HG03520 (cell line): Measurements from ENCODE around the gene MT2A.

Experiments
- ATAC-seq: cut with Tn5 transposase; IDR thresholded peaks from one replicate; pipeline ENCODE4 v1.9.1; 2021; ENCODE audit warnings: mild to moderate bottlenecking, moderate library complexity; ENCODE audit not compliant: unreplicated experiment

MT2A gene

DNA sequence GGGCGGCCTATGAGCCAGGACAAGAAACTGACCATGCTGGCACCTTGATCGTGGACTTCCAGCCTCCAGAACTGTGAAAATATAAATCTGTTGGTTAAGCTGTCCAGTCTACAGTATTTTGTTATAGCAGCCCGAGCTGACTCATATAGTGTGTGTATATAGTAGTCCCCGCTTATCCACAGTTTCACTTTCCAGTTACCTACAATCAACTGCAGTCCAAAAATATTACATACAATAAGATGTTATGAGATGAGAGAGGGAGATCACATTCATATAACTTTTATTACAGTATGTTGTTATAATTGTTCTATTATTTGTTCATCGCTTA, 14.1 kb upstream of the MT2A start:
- no peak for ATAC-seq

DNA sequence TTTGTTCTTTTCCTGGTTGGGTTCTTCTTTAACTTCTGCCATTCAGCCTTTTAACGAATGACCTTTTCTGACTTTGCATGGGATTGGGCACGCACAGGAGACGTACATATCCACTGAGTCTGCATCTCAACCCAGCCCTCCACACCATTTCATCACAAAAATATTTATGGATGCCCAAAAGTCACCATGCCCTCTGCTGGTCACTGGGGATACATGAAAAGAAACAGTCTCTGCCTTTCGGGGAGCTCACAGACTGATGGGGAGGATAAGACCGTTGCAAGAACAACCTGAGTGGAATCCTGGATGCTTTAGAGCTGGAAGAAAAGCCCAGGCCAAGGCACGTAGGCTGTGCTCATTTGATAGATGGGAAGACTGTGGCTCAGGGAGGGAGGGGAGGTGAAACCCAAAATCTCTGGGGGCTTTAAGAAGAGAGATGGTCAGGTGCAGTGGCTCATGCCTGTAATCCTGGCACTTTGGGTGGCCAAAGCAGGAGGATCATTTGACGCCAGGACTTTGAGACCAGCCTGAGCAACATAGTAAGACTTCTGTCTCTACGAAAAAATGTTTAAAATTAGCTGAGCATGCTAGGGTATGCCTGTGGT, 7.9 kb upstream of the MT2A start:
- ATAC-seq: no peak

DNA sequence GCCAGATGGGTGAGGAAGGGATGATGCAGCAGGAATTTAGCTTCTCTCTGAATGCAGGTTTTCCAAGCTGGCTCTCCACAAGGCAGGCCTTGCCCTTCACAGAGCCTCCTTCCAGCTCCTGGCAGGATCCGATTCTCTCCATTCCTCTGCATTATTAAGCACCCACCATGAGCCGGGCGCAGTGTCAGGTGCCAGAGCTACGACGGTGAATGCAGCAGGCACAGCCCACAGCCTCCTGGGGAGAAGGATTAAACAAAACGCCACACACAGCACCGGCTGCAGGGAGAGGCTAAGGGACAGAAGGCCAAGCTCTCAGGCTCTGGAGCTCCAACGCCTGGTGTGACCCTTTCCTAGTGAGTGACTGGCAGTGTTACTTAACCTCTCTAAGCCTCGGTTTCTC, 7.1 kb upstream of the MT2A start:
- ATAC-seq: no peak

DNA sequence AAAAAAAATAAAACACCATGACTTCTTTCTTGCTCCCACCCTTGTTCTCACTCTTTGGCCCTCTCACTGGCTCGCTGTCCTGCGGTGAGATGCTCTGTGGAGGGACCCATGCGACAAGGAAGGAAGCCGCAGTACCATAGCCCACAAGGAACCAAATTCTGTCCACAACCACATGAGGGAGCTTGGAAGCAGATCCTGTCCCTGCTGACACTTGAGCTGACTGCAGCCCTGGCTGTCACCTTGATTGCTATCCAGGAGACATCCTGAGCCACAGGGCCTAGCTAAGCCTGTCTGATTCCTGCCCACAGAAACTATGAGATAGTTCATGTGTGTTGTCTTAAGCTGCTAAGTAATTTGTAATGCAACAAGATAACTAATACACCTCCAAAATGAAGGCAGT, 4.8 kb upstream of the MT2A start:
- no peak for ATAC-seq

DNA sequence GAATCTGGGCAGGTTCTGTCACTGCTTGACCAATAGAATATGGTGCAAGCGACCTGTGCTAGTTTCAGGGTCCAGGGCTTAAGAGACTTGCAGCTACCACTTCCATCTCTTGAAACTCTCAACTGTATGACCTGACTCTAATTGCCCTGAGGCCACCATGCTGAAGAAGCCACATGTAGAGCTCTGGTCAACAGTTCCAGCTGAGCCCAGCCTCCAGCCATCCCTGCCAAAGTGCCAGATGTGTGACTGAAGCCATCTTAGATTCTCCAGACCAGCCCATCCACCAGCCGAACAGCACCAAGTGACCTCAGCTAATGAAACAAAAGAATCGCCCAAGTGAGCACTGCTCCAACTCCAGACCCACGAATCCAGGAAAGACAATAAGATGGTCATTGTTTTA, 3.4 kb upstream of the MT2A start:
- no peak for ATAC-seq

DNA sequence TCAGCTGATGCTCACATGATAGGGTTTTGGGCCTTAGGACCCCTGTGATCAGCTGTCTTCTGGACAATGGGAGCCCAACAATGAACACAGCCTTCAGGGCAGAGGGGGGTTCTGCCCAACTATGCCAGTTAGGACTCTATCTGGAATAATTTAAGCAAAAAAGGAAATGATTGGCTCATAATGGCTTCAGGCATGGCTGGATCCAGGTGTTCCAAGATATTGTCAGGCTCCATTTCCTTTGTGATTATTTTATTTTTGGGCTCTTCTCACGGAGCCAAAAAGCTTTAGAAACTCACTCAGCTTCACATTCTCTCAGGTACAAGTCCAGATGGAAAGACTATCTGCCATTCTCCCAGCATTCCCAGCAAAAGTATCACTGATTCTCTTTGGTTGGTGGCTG, 2.9 kb upstream of the MT2A start:
- ATAC-seq: no peak

DNA sequence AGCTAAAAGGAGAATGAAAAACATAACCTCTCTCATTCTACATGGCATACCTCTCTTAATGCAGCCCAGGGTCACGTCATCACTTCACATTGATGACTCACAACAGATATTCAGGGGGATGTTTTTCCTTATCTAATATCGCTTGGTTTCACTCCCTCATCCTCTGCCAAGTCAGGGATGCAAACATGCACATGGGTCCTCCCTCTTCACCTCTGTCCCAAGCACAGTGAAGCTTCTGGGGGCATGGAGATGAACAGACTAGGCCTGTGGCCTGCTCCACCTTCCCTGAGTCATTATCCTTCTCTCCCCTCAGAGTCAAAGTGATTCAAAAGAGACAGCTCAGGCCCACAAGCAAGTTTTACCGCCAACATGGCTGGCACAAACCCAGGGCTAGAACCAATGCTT, 2.3 kb upstream of the MT2A start:
- ATAC-seq: no peak

DNA sequence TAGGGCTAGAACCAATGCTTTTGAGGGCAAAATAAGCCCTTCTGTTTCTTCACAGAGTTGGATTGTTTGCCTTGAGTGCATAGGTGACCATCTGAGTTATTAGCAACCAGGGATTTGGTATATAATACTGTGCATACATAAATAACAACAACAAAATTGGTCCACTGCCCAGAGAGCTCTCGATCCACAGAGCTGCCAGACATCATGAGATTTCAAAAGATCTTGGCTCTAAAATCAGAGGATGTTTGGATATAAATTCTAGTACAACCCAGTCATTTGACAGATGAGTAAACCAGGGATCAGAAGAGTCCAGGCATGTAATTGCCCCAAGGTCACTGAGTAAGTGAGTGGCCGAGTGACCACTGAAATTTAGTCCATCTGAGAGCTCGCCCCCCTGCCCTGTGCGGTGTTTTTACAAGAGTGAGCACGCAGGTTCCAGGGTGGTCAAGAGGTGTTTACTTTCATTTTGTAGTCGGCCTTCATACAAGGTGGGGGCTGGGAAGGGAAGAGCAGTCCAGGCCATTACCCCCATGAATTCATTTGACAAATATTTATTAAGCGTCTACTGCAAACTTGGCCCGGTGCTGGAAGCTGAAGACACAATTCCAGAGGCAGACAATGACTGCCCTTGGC, 1.8 kb upstream of the MT2A start:
- ATAC-seq: no peak

DNA sequence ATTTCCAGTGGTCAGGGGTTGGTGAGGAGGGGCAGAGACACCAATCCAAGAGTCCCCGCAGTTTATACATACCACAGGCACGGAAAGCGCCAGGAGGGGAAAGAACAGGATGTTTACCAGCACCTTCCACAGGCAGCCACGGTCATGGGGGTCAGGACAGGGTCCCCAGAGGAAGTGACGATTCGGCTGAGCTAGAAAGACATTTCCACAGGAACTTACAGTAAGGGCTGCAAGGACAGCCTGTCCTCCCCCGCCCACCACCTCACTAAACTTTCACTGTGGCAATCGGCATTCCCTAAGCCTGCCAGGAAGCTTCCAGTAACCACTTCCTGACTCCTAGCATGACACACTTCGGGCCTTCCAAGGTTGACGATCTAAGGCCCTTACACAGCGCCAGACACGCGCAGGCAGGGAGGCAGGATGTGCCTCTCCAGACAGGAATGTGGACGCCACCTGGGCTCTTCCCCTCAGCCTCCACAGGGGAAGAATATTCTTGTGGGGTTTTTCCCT, 1.2 kb upstream of the MT2A start:
- no peak for ATAC-seq

DNA sequence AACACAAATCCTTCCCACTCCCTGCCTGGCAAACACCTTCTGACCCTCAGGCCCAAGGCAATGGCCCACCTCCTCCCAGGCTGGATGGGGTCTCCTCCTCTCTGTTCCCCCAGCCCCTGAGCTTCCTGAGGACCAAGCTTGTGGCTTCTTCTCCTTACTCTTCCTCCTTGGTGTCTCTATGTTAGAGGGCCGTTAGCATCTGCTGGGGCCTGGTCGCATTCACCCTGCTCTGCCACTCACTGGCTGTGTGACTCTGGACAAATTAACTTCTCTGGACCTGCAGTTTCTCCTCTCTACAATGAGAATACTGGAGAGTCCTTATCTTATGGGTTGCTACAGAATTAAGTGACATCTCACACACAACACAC, 725 bp upstream of the MT2A start:
- no peak for ATAC-seq

DNA sequence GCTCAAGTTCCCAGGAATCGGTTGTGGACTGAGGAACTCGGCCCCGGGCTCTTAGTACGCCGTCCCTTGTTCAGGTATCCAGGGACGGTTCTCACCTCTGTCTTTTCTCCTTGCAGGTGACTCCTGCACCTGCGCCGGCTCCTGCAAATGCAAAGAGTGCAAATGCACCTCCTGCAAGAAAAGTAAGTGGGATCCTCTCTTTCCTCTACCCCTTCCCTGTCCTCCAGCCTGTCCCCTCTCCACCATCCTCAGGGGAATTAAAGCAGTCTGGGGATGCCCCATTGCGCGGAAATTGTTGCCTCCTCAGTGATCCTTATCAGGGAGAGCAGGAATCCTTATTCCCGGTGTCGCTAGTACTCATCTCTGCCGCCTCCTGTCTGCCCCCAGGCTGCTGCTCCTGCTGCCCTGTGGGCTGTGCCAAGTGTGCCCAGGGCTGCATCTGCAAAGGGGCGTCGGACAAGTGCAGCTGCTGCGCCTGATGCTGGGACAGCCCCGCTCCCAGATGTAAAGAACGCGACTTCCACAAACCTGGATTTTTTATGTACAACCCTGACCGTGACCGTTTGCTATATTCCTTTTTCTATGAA, 585 bp downstream of the MT2A start:
- no peak for ATAC-seq

DNA sequence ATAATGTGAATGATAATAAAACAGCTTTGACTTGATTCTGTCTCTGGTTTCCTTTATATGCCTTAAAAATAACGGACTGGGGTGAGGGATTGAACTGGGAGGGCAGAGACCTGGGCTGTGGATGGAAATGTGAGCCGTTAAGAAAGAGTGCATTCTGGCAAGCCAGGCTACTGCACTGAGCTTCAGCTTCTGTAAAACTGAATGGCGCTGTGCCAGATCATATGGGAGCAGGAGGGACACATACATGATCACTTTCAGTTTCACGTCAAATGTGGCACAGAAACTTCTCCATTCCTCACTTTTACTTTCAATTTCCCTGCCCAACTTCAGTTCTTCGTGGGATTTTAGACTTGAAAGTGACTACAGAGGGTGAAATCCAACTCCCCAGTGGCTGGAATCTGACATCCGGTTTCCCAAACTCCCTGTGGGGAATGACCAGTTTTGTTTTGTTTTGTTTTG, 1.1 kb downstream of the MT2A start:
- ATAC-seq: peak; percentile 43

DNA sequence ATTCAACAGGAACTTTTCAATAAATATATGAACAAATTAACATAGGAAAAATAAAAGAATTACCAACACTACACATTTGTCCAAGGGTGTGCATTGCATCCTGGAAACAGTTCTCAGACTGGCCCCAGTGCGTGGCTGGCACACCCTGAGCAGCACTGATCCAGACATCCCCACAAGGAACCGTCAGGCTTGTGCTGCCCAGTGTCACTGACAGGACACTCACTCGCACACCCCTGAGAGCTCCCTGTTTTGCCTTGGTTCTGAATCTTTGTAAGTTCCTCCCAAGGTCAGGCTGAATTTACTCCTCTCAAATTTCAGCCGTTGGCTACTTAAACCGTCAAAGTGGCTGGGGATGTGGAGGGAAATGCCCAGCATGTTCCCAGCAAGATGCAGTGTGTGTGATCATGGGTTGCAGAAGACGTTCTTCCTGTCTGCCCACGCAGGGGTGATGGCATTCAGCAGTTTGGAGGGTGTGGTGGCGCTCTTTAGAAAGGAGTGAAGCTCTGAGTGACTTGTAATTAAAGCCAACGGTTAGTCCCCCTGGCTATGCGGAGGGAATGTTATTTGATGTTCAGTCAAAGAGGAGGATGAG, 1.7 kb downstream of the MT2A start:
- no peak for ATAC-seq

DNA sequence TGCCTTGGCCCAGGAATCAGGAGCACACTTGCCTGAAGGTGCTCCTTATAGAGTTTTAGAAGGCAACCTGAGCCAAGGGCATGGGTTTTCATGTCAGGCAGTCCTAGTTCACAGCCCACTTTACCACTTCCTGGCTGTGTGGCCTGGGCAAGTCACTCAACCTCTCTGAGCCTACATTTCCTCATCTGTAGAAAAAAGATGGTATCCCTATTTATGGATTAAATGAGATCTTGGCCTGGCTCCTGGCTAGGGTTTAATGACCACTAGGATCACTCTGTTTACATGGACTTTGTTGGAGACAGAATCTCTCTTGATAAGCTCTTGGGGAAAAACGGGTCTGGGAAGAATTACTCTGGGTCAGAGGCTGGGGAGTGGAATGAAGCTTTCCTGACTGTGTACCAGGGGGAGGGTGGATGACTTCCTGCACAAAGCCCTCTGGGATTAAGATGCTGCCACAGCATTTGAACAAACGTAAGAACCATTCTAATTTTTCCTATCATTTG, 2.3 kb downstream of the MT2A start:
- no peak for ATAC-seq

DNA sequence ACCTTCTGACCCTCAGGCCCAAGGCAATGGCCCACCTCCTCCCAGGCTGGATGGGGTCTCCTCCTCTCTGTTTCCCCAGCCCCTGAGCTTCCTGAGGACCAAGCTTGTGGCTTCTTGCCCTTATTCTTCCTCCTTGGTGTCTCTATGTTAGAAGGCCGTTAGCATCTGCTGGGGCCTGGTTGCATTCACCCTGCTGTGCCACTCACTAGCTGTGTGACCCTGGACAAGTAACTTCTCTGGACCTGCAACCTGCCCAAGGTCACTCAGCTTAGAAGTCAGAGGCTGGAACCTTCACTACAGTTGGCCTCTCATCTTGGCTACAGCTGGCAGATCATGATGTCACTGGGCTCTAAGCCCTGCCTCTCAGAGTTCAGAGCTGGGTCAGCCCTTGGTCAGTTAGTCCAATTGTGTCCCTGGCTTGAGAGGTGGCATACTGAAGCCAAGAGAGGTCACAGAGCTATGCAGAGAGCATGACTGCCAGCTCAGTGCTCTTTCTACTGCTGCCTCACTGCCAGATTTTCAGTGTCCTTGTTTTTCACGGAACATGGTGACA, 3.0 kb downstream of the MT2A start:
- ATAC-seq: no peak

DNA sequence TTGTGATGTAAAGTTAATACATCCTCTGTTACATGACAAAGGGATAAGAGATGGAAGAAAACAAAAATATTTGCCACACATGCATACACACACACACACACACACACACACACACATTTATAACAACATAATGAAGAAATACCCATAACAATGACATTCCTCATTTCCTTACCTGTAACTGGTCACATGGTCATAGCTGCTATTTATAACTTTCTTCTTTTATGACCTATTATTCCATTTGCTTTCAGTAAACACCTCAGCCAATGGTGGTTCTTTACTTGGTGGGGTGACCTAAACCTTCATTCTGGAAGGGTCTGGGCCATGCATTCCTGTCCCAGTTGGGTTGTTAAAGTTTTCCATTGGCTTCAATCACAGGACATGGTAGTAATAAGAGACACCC, 5.3 kb downstream of the MT2A start:
- ATAC-seq: no peak

DNA sequence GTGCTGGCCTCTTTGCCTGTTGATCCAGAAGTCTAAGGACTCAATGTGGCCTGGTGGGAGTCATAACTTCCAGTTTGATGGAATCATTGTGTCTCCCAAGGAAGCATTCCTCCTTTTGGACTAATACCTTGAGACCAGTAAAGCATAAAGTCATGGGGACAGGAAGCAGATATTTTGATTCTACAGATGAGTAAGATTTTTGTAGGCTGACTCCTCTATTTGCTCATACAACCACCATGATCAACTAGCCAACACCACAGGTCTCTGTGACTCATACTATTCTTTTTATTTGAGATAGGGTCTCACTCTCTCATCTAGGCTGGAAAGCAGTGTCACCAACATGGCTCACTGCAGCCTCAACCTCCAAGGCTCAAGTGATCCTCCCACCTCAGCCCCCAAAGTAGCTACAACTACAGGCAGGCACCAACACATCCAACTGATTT, 6.2 kb downstream of the MT2A start:
- no peak for ATAC-seq

DNA sequence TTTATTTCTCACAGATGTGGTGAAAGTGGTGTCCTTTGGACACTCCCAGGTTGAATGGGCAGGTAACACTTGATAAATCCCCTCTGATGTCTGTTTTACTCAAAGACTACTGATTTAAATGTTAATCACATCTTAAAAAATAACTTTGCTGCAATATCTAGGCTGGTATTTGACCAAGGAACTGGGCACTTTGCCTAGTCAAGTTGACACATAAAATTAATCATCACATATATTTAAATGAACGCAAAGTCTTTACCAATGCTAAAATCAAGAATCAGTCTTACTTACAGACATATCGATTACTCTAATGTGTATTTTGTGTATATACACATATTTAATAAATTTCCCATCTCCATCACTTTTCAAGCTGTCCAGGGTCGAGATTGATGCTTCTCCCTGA, 7.0 kb downstream of the MT2A start:
- no peak for ATAC-seq

DNA sequence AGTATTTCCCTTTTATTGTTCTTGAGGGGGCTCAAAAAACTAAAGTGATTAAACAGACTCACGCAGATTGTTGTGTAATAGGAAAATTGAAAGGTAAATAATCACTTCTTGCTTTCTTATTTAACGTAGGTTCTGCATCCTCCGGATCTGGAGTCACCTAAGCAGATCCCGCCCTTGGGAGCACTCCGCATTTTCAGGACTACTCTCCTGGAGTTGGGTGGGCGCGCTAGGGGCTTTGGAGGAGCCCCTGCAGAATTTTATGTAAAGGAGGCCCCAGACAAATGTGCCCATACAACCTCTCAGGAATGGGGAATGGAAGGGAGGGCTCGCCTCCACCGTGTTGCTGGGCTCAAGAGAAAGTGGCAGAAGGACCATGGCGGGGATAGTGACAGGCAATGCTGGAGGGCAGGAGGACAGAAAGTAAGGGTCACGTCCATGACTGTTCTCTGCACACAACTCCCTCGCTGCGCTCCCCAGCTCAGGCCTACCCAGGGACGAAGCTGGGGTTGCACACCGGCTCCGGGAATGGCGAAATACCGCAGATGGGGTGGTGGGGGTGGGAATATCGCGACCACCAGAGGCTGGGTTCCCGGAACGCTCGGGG, 8.3 kb downstream of the MT2A start:
- no peak for ATAC-seq

DNA sequence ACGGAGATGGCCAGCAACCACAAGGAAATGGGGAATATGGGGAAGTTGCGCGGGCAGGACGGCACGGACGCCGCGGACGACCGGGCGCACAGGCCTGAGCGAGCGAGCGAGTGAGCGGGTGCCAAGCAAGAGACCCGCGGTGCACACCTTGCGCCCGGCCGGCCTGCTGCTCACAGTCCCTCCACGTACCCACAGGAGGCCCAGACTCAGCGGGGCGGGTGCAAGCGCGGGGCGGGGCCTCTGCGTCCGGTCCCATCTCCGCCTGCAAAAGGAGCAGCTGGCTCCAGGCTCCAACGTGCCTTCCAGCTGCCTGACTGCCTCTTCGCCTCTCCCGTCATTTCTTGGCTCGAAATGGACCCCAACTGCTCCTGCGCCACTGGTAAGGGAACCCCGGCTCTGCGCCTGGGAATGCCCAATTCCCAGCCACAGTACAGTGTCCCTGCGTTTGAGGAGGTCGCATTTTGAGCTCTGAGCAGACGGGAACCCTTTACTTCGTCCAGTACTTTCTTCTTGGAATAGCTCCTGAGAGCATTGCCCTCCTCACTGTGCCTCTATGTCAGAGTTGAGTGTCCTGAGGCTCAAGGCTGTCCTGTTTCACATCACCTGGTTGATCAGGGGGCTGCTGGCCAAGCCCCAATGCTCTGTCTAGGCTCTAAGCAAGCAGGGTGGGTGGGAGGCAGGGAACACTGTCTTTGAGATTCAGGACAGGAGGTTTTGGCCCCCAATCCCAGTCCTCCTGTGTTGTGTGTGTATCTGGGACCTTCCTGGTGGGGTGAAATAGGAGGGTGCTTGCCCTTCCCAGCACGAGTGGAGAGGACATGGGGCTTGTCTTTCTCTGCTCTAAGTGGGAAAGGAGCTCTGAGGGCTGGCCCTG, 9.1 kb downstream of the MT2A start:
- ATAC-seq: no peak
